HG03354 (cell line): Measurements from ENCODE around the gene FAM13A.
A peak's percentile ranks its signal among the peaks of the same experiment; 100 is the strongest.

Experiments
- ATAC-seq: cut with Tn5 transposase; IDR thresholded peaks from one replicate; pipeline ENCODE4 v1.9.1; 2021; ENCODE audit warnings: mild to moderate bottlenecking; ENCODE audit not compliant: unreplicated experiment, poor library complexity, severe bottlenecking

The FAM13A gene

GRCh38 chr4:88802585-88803286, 254.2 kb downstream of the FAM13A start:
- no peak for ATAC-seq

DNA sequence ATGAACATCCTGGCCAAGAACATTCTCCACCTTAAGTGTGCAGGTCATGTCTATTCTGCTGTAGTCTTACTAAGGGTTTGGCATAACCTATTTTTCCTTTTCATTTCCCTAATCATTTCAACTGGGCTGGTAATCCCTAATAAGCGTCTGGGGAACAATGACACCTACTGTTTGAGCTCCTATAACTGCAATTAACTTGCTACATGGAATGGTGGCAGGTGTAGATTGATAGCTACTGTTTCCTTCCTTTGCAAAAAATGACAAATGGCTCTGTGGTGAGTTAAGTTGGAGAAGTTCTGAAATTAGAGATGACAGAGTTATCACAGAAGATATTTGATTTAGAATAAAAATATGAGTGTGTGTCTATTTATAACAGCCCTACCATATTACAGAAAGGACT, 254.8 kb downstream of the FAM13A start:
- ATAC-seq = no peak

- ATAC-seq = no peak
Measured at GRCh38 chr4:88799900-88800299, 257.1 kb downstream of the FAM13A start.

DNA sequence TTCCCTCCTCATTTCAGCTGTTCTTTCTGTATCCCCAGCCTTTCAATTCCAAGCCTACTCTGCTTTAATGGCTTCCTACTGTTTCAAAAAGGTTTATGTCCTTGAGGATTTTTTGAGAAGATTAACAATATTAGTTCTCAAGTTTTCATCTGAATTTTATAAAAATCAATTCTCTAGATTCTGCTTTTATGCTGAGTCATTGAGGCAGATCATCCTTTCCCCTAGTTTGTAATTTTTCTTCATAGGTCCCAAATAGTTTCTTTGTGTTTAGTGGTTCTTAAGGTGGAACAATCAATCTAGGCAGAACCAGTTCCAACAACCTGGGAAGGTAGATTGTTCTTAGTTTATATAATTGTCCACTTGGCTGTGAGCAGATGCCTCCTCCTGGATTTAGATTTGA, 259.3 kb downstream of the FAM13A start:
- no peak for ATAC-seq

GRCh38 chr4:88796545-88796944, 260.4 kb downstream of the FAM13A start:
- ATAC-seq = no peak

- ATAC-seq = no peak
Measured at GRCh38 chr4:88794952-88795351, 262.0 kb downstream of the FAM13A start.

- ATAC-seq = no peak
Measured at GRCh38 chr4:88794087-88794690, 262.8 kb downstream of the FAM13A start.

- ATAC-seq = peak; percentile 64
Measured at GRCh38 chr4:88793475-88793874, 263.5 kb downstream of the FAM13A start.

- ATAC-seq = no peak
Measured at GRCh38 chr4:88792821-88793220, 264.2 kb downstream of the FAM13A start.

DNA sequence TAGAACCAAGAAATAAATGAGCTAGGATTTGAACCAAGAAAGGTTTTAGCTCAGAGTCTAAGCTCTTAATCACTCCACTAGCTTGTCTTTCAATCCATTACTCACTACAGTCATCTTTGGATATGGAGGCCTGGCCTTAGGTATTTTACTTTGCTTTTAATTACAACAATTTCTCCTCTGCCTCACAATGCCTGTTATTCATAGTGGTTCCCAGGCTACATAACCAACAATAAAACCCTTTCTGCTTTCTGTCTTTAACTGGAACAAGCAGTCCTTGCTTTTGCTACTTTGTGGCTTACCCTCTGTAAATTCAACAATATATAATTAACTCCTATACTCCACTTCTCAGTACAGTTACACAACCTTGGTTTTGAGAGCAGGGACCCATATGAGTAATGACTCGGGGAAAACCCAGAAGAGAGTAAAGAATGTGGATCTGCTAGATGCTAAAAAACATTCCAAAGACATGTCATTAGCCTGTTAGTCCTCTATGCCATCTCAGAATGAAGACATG, 264.7 kb downstream of the FAM13A start:
- ATAC-seq = peak; percentile 92

DNA sequence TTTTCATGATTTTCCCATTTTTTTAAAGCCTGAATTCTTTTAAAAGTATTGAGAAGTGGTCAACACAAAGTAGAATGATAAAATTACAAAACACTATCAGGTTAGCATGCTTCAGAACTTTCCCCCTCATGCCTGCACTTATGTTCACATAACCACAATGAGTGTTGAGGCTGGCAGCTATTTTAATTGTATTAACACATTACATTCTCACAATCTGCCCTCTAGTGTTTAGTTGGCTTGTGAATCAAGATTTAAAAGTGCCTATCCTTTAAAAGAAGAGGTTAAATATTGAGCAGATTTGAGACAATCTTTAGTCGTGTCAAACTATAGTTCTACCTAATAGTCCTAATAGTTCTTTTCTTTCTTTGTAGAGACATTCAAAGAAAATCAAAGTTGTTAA, 265.7 kb downstream of the FAM13A start:
- ATAC-seq = no peak

DNA sequence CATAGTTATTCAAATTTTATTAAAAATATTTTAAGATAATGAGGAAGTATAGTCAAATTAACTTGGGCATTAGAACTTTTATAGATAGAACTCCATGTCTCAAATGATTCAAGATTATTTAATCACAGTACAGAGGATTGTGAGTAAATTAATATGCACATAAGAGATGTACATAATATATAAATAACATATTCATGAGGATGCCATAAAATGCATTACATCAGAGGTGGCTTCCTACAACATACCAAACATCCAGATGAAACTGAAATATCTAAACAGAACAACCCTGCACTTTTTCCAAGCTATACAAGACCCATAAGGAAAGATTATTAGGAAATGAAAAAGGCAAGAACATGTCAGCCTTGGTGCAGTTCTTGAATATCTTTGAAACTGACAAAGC, 268.1 kb downstream of the FAM13A start:
- no peak for ATAC-seq

- ATAC-seq = no peak
Measured at GRCh38 chr4:88788424-88788823, 268.6 kb downstream of the FAM13A start.

DNA sequence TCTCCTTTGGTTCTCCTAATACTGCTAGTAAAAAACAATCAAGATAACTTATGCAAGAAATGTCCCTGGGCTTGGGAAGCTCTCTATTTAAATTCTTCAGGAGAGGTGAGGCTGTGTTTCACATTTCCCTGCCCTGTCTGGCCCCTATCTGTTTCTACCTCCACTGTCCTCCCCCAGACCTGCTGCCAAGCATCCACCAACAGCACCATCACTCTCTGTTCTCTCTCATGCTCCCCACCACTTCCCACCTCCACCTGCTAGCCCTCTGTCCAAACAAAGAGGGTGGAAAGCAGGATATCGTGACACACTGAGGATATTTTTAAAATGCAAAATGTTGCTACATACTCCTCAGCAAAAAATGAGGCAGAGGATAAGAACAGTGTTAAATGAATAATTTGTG, 271.0 kb downstream of the FAM13A start:
- ATAC-seq = no peak

DNA sequence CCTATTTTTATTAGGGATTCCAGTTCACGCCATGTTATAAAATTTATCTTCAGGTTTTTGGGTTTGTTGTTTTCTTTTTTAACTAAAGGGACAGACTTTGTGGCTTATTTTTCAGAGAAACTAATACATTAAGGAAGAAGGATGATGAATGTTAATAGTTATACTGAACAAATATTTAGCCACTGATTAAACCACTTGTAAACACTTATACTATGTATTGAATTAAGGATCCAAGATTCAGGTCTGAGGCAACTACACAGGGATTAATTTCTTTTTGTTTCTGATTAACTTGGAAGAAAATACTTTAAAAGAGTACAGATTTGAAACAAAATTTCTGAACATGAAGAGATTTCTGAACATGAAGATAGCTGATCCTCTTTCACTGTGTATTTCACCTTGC, 276.6 kb downstream of the FAM13A start:
- ATAC-seq = no peak

DNA sequence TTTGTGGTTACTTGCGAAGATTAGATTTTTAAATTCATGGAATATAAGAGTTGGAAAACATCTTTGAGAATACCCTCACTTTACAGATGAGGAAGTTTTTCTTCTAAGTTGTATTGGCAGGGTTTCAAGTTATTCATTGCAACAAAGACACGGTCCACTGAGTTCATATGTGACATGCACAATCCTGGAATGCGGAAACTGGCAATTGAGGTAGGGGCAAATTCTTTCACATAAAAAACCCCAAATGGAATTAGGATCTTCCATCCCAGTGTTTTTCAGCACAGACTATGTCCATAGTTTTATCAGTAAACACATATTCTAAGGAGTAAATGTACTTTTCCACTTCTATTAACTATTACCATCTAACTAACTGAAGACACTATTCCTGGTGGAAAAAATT, 277.6 kb downstream of the FAM13A start:
- ATAC-seq = no peak

GRCh38 chr4:88775529-88775928, 281.5 kb downstream of the FAM13A start:
- ATAC-seq = no peak

- ATAC-seq = no peak
Measured at GRCh38 chr4:88775026-88775425, 282.0 kb downstream of the FAM13A start.

DNA sequence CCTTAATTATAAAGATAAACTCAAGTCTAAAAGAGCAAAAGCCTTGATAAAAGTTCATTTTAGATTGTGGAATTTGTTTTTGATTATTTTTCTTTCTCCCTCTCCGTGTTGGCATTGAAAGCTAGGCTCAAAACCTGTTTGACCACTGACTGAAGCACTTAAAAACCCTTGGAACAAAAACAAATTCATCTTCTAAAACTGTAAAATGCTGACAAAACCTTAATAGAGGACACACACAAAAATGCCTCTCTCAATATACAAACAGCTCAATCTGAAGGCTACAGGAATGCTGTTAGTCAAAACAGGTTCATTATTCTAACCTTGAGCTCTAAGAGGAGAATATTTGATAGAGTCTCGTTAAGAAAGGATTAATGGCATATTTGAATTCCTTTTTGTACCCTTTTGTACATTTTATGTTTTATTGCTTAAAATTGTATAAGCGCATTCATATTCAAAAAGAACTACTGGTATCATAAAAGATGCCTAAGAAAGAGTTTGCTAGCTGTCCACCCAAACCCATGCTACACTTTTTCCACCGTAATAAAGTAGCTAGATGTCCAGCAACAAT, 285.0 kb downstream of the FAM13A start:
- no peak for ATAC-seq

GRCh38 chr4:88765729-88766128, 291.3 kb downstream of the FAM13A start:
- no peak for ATAC-seq

DNA sequence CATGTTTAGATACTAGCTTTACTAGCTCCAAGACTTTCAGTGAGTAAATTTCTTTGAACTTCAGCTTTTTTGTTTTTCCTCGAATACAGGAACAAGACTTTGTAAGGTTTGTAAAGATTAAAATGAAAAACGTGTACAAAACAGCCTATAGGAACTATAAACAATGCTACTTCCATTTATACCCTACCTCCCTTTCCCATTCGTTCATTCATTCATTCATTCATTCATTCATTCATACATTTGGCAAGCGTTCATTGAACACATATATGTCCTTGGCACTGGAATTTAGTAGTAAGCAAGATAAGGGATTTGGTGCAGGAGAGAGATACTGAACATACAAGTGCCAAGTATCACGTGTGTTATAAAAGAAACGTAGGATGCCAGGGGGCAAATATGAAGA, 293.9 kb downstream of the FAM13A start:
- no peak for ATAC-seq
